HepG2 (cell line): ENCODE results near the gene C9orf40. TPM values are rescaled to one million over a fixed set of nuclear protein-coding genes. Genes with fewer than 3 reads are reported as not detected.

Experiments used
- ATAD3A ChIP-seq: sonication (generic); formaldehyde crosslinking; IDR thresholded peaks from 2 replicates; pipeline ENCODE4 v1.4.0; 2020; ENCODE audit warnings: missing genetic modification reagents
- JDP2 ChIP-seq: sonication (generic); formaldehyde crosslinking; IDR thresholded peaks from 2 replicates; pipeline ENCODE4 v1.8.1; 2022; ENCODE audit warnings: missing genetic modification reagents, borderline replicate concordance
- MTA1 ChIP-seq: sonication (generic); formaldehyde crosslinking; IDR thresholded peaks from 2 replicates; pipeline ENCODE4 v1.4.0; 2020; ENCODE audit warnings: missing genetic modification reagents, mild to moderate bottlenecking, borderline replicate concordance
- MXD4 ChIP-seq: IDR thresholded peaks from 2 replicates; pipeline ENCODE4 v1.6.1; 2016; ENCODE audit warnings: mild to moderate bottlenecking, missing biosample characterization, missing genetic modification reagents
- NCOA1 ChIP-seq: sonication (generic); formaldehyde crosslinking; IDR thresholded peaks from 2 replicates; pipeline ENCODE4 v1.9.0; 2021; ENCODE audit warnings: missing genetic modification reagents
- NFYB ChIP-seq: sonication (generic); formaldehyde crosslinking; IDR thresholded peaks from 2 replicates; pipeline ENCODE4 v1.4.0; 2020; ENCODE audit warnings: missing genetic modification reagents
- PCBP1 ChIP-seq: fragments of 200-400 bp; formaldehyde crosslinking; IDR thresholded peaks from 2 replicates; pipeline ENCODE4 v1.6.1; 2017; ENCODE audit warnings: mild to moderate bottlenecking, low read depth, low read length, borderline replicate concordance
- SMAD3 ChIP-seq: sonication (generic); formaldehyde crosslinking; IDR thresholded peaks from 2 replicates; pipeline ENCODE4 v1.4.0; 2020; ENCODE audit warnings: missing genetic modification reagents
- SNAPC2 ChIP-seq: sonication (generic); formaldehyde crosslinking; IDR thresholded peaks from 2 replicates; pipeline ENCODE4 v1.8.1; 2022; ENCODE audit warnings: mild to moderate bottlenecking, missing genetic modification reagents
- SNAPC4 ChIP-seq: sonication (generic); formaldehyde crosslinking; IDR thresholded peaks from 2 replicates; pipeline ENCODE4 v1.4.0; 2020; ENCODE audit warnings: mild to moderate bottlenecking, missing genetic modification reagents
- SSRP1 ChIP-seq: IDR thresholded peaks from 2 replicates; pipeline ENCODE4 v1.6.1; 2016; ENCODE audit warnings: control low read depth
- STAG1 ChIP-seq: sonication (generic); formaldehyde crosslinking; IDR thresholded peaks from 2 replicates; pipeline ENCODE4 v1.4.0; 2020; ENCODE audit warnings: missing genetic modification reagents
- TBP ChIP-seq: sonication (generic); formaldehyde crosslinking; IDR thresholded peaks from 2 replicates; pipeline ENCODE4 v1.5.0; 2020; ENCODE audit warnings: missing genetic modification reagents
- ZFX ChIP-seq: sonication (generic); formaldehyde crosslinking; IDR thresholded peaks from 2 replicates; pipeline ENCODE4 v1.4.0; 2020; ENCODE audit warnings: mild to moderate bottlenecking, low read depth, missing genetic modification reagents, moderate library complexity
- ZNF136 ChIP-seq: sonication (generic); formaldehyde crosslinking; IDR thresholded peaks from 2 replicates; pipeline ENCODE4 v1.8.1; 2022; ENCODE audit warnings: low read depth, mild to moderate bottlenecking, moderate library complexity, missing genetic modification reagents
- ZNF318 ChIP-seq: sonication (generic); formaldehyde crosslinking; IDR thresholded peaks from 2 replicates; pipeline ENCODE4 v1.4.0; 2020; ENCODE audit warnings: mild to moderate bottlenecking, missing genetic modification reagents
- ZNF780A ChIP-seq: sonication (generic); formaldehyde crosslinking; IDR thresholded peaks from 2 replicates; pipeline ENCODE4 v1.8.0; 2022; ENCODE audit warnings: mild to moderate bottlenecking, missing genetic modification reagents, moderate library complexity
- ZNF792 ChIP-seq: IDR thresholded peaks from 2 replicates; pipeline ENCODE4 v1.6.1; 2016
- ZNF879 ChIP-seq: sonication (generic); formaldehyde crosslinking; IDR thresholded peaks from 2 replicates; pipeline ENCODE4 v1.8.1; 2023; ENCODE audit warnings: missing genetic modification reagents
- polyA plus RNA-seq, 8 experiments: library from polyadenylated mRNA; depleted of rRNA in 3 of 8; stranded (reverse) in 7 of 8; unstranded in 1 of 8; fragments of >200 nt; fragmentation: Illumina TruSeq in 4 of 8; extraction: Trizol in 4 of 8; gene quantifications; 2 replicates each; pipeline versions ENCODE4 v1.2.1 to v1.2.3, GENCODE V29; 2011 to 2016; ENCODE audit warnings: low read depth in 4 of 8, missing spikeins in 1 of 8, mixed read lengths in 1 of 8; ENCODE audit not compliant: insufficient read depth in 1 of 8
- total RNA-seq, 5 experiments: library from RNA; depleted of rRNA; stranded (reverse); fragments of >200 nt; fragmentation: Illumina TruSeq; extraction: Trizol; gene quantifications; 2 replicates each; pipeline ENCODE4 v1.2.3, GENCODE V29; 2016; ENCODE audit warnings: low read depth in 1 of 5

The C9orf40 gene
- total and polyA plus RNA-seq, 2 of the 13 experiments (the other 11 are each of a cell fraction or from before 2014, with no cell fraction given) = 3.0 to 13.5 TPM

- TF ChIP-seq PCBP1 = no peak
- TF ChIP-seq ZNF318 (CRISPR knock-in tag) = no peak
- peak; percentile 90 for TF ChIP-seq STAG1 (CRISPR knock-in tag)
- TF ChIP-seq SMAD3 (CRISPR knock-in tag) = peak; percentile 78; the same call in 1 of the 2 replicates
- no peak for TF ChIP-seq MXD4
- no peak for TF ChIP-seq ZNF136 (CRISPR knock-in tag)
- TF ChIP-seq ZNF780A (CRISPR knock-in tag) = 0 out of 2 replicates have a peak, but pooled peaks have one; percentile 27
- TF ChIP-seq SSRP1 (CRISPR knock-in tag) = no peak
- no peak for TF ChIP-seq MTA1 (CRISPR knock-in tag)
- TF ChIP-seq ATAD3A = no peak
- TF ChIP-seq TBP (CRISPR knock-in tag) = no peak
- TF ChIP-seq SNAPC4 (CRISPR knock-in tag) = 0 out of 2 replicates have a peak, but pooled peaks have one; percentile 30
- TF ChIP-seq NCOA1 = no peak
- TF ChIP-seq JDP2 (CRISPR knock-in tag) = no peak
- TF ChIP-seq ZFX (CRISPR knock-in tag) = no peak; the same call in 1 of the 2 replicates
- TF ChIP-seq NFYB (CRISPR knock-in tag) = no peak
- no peak for TF ChIP-seq ZNF879 (CRISPR knock-in tag)
- peak; percentile 45; the same call in 1 of the 2 replicates for TF ChIP-seq ZNF792 (CRISPR knock-in tag)
- TF ChIP-seq SNAPC2 = no peak
Measured at GRCh38 chr9:75001719-75002421, 49.2 kb upstream of the C9orf40 start (continued).
